Measurements from ENCODE around the gene RASAL2.
"Not testable (repeated sequence)": the region's sequence is repeated elsewhere in the genome, so short reads cannot be mapped to it uniquely, and the experiment has no call there.

The RASAL2 gene

DNA sequence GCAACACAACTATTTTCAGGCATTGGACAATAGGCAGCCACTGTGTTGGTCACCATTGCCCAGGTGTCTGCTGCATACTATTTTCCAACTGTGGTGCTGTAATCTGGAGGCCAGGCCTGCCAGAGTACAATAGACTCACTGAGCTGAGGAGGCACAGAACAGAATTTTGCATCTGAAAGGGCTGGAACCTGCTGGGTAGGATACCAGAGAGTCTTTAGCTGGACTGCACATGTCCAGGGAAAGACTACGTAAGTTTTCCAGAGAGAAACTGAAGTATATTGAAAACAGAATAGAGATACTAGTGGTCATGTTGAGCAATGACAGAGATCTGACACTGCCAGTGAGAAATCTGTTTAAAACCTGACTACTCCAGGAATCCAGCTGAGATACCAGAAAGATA lies 200.8 kb downstream of the RASAL2 start:
- DNase-seq = no peak

DNA sequence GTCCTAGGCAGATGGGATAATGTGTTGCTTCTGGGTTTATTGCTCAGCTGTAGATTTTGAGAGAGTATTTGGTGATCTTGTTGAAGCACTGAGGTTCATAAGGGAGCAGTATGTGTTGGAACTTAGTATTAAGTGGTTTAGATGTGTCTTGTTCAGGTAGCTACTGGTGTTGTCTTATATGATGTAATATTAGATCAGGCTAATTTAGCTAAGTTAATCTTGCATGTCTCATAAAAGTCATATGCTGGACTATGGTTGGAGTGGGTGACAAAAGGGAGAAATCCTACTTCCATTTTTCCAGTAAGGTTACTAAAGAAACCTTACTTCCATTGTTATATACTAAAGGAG lies 206.4 kb downstream of the RASAL2 start:
- DNase-seq = no peak

DNA sequence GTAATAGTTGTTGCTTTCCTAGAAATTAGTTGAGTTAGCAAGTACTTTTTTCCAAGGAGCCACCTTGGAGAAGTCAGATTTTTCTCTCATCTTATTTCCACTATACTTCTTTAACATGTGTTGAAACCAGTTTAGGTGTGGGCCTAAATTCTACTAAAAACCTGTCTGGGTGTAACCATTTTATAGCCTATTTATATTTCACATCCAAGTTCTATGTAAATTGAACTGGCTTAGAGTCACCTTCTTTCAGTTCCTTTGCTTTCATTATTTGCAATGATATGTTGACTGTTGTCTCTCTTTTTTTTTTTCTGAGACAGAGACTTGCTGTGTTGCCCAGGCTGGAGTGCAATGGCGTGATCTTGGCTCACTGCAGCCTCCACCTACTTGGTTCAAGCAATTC lies 207.2 kb downstream of the RASAL2 start:
- no peak for DNase-seq

DNA sequence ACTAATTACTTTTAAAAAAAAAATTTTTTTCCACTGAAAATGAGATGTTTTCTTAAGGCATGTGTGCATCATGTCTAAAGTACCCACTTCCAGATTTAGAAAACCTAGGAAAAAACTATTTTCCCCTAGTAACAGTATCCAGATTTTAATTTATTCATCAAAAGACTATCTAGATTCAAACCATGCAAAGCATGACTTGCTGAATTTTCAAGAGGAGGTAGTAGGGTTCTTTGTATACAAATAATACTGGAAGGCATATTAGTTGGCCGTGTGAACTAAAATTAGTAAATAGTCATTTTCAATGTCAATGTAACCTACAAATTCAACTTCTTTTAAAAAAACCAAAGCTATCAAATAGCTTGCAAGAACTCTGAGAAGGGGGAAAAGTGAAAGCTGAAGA lies 213.4 kb downstream of the RASAL2 start:
- DNase-seq = no peak

DNA sequence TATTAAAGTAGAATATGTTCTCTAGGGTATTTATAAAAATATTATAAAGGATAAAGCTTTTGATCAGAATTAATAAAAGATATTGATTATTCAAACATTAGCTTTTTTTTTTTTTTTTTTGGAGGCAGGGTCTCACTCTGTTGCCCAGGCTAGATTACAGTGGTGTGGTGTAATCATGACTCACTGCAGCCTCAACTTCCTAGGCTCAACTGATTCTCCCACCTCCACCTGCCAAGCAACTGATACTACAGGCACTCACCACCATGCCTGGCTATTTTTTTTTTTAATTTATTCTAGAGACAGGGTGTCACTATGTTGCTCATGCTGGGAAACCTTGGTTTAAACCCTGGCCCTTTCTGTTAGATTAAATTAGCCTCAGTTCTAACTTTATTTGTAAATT lies 214.5 kb downstream of the RASAL2 start:
- DNase-seq = no peak

DNA sequence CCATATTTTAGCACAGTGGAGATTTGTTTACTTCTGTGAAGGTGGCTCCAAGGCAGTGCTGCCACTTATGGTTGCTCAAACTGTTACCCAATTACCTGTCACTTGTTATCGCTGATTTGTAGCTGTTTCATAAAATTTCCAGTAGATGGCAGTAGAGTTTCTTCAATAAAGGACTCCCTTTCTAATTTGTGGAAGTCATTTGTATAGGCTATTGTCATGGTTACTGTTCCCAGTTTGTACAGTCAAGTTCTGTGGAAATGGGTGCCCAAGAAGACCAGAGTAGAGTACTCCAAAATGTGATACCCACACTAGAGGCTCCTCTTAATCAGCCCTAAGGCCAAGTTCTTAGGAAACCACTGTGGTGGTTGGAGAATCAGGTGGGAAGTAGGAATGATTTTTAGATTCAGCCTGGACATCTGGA lies 216.8 kb downstream of the RASAL2 start:
- DNase-seq = peak in 1 of 5 experiments; percentile 48

DNA sequence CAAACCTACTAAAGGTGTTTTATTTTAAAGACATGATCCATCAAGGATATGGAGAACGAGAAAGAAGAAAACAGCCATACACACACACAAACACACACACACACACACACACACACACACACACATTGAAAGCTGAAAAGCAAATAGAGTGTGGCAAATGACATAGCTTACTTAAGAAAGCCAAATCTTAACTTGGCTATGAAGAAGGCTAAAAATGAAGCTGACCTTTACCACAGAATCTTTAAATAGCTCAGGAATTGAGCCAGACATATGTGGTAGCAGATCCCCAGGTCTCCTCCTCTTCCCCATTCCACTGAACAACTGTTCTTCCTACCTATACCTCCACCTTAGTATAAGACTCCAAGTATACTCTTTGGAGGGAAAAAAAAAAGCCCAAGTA lies 217.3 kb downstream of the RASAL2 start:
- no peak for DNase-seq

DNA sequence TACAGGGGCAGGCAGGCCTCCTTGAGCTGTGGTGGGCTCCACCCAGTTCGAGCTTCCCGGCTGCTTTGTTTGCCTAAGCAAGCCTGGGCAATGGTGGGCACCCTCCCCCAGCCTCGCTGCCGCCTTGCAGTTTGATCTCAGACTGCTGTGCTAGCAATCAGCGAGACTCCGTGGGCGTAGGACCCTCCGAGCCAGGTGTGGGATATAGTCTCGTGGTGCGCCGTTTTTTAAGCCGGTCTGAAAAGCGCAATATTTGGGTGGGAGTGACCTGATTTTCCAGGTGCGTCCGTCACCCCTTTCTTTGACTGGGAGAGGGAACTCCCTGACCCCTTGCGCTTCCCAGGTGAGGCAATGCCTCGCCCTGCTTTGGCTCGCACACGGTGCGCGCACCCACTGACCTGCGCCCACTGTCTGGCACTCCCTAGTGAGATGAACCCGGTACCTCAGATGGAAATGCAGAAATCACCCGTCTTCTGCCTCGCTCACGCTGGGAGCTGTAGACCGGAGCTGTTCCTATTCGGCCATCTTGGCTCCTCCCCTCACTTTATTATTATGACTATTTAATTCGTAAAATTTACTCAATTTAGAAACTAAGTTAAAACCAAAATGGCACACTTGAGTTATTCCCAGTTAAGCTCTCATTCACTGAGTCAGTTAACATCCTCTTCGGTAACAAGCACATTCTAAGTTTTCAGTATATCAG lies 226.5 kb downstream of the RASAL2 start:
- not testable (repeated sequence) for DNase-seq

DNA sequence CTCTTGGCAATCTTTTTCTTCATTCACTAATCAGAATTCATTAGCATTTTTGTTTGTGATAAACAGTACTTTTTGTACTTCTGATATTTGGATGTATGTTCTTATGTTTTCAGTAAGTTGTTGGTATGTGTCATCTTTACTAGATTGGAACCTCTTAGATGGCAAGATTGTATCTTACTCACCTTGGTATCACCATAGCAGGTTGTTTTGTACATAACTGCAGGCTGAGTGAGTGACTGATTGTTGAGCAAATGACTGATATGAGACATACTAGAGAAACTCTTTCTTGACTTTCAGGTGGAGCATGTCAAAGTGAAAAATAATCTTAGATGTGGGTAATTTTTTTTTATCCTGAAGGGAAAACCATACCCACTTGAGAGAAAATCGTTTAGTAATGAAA lies 229.2 kb downstream of the RASAL2 start:
- peak in 1 of 5 experiments; percentile 14 for DNase-seq

DNA sequence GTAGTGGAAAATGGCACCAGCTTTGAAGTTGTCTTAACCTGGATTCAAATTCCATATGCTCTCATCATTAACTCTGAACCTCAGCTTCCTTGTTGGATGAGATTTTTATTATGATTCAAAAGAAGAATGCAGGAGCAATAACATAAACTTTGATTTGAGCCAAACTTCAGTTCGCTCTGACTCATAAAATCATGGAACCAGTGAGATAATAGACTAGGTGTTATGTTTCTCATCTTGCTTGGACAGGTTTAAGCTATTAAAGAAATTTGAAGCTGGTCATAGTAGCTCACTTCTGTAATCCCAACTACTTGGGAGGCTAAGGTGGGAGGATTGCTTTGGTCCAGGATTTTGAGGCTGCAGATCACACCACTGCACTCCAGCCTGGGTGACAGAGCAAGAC lies 230.1 kb downstream of the RASAL2 start:
- no peak for DNase-seq

DNA sequence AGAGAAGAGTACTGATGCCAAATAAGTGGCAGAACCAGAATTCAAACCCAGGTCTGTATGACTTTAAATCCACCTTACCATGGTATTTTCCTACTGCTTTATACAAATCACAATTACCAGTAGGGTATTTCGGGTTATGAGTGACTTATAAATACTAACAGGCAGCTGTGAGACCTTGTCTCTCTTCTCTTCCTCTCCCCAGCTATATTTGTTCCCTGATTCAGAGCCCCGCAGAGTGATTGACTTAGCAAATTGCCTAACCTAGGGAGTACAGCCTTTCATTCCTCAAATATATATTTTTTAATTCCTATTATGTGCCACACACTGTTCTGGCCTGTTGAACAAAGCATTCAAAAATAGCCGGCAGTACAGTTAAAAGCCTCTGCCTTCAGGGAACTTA lies 234.8 kb downstream of the RASAL2 start:
- DNase-seq = no peak

DNA sequence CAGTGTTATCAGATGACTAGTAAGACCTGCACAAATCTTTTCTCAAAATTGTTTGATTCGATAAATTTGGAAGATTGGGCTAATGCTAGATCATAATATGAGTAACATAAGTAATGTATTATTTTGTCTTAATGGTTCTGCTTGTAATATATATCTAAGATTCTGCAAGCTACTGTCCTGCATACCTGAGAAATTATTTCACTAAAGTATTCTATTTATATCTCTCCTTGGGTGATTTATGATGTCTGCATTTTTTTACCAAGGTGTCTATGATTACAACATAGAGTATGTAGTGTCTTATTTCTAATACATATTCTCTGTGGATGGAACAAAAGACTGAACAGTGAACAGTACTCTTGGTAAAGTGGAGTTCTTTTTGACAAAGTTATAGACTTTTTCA lies 236.2 kb downstream of the RASAL2 start:
- DNase-seq = no peak

DNA sequence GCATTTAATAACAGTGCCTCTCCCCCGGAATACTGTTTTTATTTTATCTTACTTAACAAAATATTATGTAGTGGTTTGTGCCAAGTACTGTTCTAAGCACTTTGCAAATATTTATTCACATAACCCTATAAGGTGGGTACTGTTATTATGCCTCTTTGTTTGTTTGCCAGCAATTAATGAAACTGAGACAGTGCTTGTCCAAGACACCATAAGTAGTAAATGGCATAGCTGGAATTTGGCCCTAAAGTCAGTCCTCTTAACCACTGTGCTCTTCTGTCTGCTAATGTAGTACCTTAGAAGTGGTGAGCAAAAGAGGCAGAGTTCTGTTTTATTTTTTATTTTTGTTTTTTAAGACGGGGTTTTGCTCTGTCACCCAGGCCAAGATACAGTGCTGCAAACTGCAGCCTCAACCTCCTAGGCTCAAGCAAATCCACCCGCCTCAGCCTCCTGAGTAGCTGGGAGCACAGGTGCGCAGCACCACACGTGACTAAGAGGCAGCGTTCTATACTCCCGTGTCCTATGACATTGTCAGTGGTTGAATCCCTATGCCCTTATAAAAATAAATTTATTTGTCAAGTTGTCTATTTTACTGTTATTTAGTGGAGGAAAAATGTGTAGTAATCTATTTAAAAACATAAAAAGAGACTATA lies 237.1 kb downstream of the RASAL2 start:
- DNase-seq = no peak

DNA sequence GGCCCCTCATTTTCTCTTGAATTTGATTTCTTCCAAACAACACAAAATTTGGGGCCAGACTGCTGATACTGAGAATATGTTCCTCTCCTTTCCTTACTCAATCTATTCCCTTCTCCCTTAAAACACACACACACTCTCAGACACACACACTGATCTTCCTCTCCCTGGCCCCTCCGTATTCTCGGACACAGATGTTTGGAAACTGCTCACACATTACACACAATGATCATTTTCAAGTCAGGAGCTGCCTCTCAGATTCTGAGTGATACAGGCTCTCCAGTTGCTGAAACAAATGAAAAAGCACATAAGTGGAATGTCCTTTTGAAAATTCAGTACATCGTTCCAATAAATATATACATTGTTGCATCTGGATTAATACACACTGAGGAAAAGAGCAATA lies 241.5 kb downstream of the RASAL2 start:
- no peak for DNase-seq

DNA sequence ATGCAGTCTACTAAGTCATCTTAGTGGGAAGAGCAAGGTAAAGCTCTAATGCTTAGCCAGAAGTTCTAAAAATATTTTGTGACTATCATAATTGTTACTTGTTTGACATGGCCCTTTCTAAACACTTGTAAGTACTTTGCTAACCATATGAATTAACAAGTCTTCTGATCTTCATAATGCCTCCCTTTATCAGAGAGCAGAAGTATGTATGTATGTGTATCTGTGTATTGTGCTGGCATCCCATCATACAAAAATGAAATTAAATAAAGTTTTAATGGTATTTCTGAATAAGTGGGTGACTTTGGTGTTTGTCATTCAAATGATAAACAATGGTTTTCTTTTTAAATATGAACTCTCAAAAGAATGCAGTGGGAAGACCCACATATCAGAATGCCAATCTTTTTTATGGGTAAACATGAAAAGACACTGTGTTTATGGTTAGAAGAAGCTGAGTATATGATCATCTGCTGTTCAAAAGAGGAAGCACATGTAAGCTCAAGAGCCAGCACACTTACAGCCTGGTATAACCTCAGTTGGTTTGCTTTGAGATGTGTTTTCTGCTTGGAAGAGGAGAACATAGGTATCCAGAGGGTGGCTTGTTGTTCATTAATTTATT lies 243.3 kb downstream of the RASAL2 start:
- no peak for DNase-seq

DNA sequence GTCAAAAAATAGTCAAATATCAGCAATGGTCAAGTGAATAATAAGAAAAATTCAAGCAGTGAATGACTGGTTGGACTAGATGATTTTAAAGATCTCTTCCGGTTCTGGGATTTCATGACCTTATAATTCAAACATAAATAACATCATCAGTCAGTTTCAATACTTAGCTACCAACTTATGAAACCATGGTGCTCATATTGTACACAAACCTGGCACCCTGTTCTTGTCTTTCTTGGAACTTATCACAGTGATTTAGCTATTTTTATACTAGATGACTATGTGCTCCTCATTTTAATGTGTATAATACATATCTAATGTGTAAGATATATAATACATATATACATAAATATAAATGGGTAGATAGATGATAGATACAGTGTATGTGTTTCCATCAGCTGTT lies 245.9 kb downstream of the RASAL2 start:
- DNase-seq = no peak

DNA sequence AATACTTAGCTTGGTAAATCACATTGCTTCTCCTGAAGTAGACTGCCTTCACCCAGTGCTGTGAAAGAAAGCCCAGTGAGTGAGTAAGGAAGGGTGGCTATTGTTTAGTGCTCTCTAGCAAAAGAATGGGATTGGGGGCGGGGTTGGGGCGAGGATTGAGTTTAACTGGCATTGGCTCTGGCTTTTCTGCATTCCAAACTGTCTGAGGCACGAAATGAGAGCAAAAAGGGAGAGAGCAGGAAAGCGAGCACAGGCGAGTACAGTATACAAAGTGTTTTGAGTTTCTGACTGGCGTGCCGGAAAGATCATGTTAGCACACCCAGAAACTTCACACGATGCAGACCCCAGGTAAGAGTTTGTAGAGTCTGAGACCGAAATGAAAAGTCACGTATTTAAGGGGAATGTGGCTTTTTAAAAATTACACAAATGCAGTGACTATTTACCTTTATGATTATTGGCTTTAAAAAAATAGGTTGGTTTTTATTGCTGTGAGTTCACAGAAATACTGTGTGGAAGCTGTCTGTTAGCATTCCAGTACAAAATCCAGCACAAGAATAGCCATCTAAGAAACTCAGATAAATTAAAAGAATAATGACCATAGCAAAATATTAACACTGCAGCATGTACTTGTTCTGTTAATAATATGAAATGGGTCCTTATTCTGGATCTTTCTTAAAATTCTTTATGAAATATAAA lies 247.5 kb downstream of the RASAL2 start:
- DNase-seq = no peak

DNA sequence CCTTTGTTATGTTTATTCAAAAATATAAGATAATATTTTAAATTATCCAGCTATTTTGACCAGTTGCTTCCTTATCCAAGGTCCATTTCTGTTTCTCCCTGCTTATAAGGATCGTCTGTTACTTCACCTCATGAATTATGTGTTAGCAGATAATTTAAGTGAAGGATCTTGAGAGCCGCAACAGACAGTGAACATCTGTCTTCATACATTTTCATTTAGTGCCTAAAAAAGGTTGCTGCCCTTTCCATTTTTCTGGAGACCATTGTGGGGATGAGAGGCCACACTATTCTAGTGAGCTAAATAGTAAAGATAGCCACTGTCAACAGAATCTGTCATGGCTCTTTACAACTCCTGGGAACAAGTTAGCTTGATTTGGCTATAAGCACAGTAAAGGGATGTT lies 248.8 kb downstream of the RASAL2 start:
- DNase-seq = no peak

DNA sequence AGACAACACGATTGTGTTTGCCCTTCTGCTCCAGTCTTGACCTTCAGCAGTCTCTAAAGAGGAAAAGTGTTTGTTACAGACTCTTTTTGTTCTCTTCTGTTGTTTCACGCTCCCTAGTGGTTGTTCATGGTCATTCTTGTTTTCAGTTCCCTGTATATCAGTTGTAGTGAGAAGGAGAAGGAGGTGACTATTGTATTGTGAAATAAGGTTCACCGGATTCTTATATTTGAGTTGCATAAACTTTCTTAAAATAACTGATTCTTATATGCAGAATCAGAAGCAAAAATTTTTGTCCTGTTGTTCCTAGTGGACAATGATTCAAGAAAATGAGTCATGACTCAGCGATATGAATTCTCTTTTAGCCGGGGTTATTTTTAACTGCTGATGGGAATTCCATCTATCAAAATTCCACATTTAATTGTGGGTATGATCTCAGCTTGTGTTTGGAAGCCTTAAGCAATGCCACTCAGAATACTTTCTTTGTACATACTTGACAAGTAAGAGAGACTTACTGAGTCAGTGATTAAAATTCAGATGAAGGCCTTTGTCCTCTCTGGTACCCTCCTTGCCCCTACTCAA lies 250.7 kb downstream of the RASAL2 start:
- DNase-seq = peak in 1 of 5 experiments; percentile 4

DNA sequence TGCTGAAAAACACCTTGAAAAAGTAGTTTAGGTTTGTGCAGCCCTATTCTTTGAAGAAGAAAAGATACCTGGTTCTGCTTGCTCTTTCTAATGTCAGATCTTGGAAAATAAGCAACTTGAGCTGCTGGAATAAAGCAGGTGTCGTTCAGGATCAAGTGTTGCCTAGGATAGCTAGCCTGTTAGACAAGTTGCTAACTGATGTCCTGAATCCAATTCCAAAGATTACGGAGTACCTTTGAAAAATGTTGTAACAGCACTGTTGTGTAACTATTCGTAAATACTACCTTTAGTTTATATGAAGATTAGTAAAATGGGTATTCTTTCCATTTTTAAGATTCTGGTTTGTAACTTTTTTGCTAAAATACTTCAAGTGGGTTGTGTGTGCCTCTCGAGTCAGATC lies 251.3 kb downstream of the RASAL2 start:
- DNase-seq = no peak

DNA sequence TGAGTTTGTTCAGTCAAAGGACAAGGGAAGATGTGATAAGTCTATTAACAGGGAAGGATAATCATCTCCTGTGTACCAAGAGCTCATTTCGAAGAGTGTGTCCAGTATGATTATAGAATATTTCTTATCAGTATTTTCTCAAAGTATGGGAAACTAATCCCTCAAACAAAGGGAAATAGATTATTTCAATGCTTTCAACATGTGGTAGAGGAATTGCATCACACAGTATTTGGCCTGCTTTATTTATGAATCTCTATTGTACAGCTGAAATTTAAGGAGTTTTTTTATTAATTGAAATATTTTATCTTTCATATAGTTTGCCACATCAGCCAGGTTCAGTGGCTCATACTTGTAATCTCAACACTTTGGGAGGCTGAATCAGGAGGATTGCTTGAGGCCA lies 251.9 kb downstream of the RASAL2 start:
- no peak for DNase-seq

DNA sequence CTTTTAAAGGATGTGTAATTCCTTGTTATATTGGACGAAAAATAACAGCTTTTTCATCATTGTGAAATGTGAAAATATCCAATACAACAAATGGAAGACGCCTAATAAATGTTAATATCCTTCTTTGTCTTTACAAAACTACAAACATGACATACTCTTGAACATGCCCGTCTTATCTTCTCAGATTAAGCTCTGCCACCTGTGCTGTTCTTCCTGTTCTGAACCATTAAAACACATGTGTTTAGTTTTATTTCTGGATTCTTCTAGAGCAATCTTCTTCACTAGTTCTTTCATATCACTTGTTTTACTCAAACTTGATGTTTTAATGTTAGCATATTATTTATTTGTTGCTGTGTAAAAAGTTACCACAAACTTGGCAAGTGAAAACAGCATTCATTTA lies 255.9 kb downstream of the RASAL2 start:
- DNase-seq = no peak

DNA sequence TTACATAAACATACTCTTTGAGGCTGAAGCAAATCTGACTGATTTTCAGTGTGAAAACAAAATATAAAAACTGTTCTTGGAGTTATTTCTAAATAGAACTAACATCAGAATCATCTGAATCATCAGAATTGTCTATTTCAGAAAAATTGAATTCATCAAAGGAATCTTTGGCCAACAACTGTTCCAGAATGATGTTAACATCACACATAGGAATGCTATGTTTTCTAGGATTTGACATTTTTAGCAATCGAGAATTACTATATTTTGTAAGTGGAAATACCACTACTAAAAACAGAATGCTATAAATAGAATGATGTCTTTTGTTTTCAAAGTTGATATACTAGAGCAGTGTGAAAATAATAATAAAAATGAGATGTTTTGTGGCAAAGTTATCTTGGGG lies 258.0 kb downstream of the RASAL2 start:
- not testable (repeated sequence) for DNase-seq
